Endothelial cell of umbilical vein (primary cell): ENCODE measurements around the gene ZMIZ1. TPM values are rescaled to one million over a fixed set of nuclear protein-coding genes. Genes with fewer than 3 reads are reported as not detected.

Experiments
- BruUV-seq: library from RNA; stranded (reverse); fragments of 400-500 nt; replicated peaks from 2 replicates; lab custom pipeline; 2021; lab: Mats Ljungman, UMichigan
- CTCF ChIA-PET: fragments of 300-600, 350-600 bp; sonication (Branson Sonifier 250); formaldehyde crosslinking; loops from one replicate; lab custom pipeline; 2021; ENCODE audit warnings: antibody characterized with exemption, inconsistent platforms; lab: Charles Lee
- POLR2A ChIA-PET: fragments of 300-600, 350-600 bp; sonication (Branson Sonifier 250); formaldehyde crosslinking; loops from one replicate; lab custom pipeline; 2021; ENCODE audit warnings: antibody characterized with exemption, inconsistent platforms; lab: Charles Lee
- DNase-seq: peaks from one replicate; pipeline ENCODE4 v3.0.0-alpha.2; 2011; ENCODE audit warnings: low read depth, low spot score
- FAIRE-seq: peaks from 2 replicates; lab custom pipeline; 2011; peaks lifted over from hg19 to GRCh38; lab: Jason Lieb, UNC
- H2AFZ ChIP-seq: 2 replicates; pipeline ENCODE4 v1.6.0; 2012; ENCODE audit warnings: low read depth, low read length, control low read depth, inconsistent platforms
- H3K27ac ChIP-seq: 2 replicates; pipeline ENCODE4 v1.5.1; 2011; ENCODE audit warnings: low read depth, mild to moderate bottlenecking, control low read depth, low read length, moderate library complexity; ENCODE audit not compliant: insufficient read depth
- H3K27me3 ChIP-seq, 2 experiments: 2 replicates each; pipeline versions ENCODE4 v1.6.0 to v1.6.1; 2011; ENCODE audit warnings: low read length in 2 of 2, mixed read lengths in 1 of 2; ENCODE audit not compliant: control insufficient read depth in 2 of 2, insufficient read depth in 2 of 2
- H3K36me3 ChIP-seq, 2 experiments: 2 replicates in 1 of 2; 3 replicates in 1 of 2; pipeline ENCODE4 v1.5.1; 2011; ENCODE audit warnings: low read length in 2 of 2, mild to moderate bottlenecking in 1 of 2, moderate library complexity in 1 of 2; ENCODE audit not compliant: control insufficient read depth in 2 of 2, insufficient read depth in 2 of 2; ENCODE audit errors: extremely low read depth in 1 of 2
- H3K4me1 ChIP-seq: 3 replicates; pipeline ENCODE4 v1.5.1; 2011; ENCODE audit warnings: mild to moderate bottlenecking, low read length; ENCODE audit not compliant: control insufficient read depth, insufficient read depth; ENCODE audit errors: extremely low read depth
- H3K4me2 ChIP-seq: 2 replicates; pipeline ENCODE4 v1.6.1; 2011; ENCODE audit warnings: low read length, control low read depth, mixed read lengths; ENCODE audit not compliant: insufficient read depth
- H3K4me3 ChIP-seq, 3 experiments: fragments of 200-600 bp in 1 of 3; sonication (generic), shearing (Covaris generic) in 1 of 3; replicated peaks in 1 of 3; 2 replicates each; pipeline ENCODE4 v1.5.1; 2011 to 2016; ENCODE audit warnings: control low read depth in 3 of 3, low read length in 3 of 3, mild to moderate bottlenecking in 2 of 3, inconsistent platforms in 1 of 3, low read depth in 1 of 3, moderate library complexity in 1 of 3; ENCODE audit not compliant: insufficient read depth in 1 of 3
- H3K79me2 ChIP-seq: 2 replicates; pipeline ENCODE4 v1.6.0; 2012; ENCODE audit warnings: low read length, inconsistent platforms; ENCODE audit not compliant: control insufficient read depth, insufficient read depth
- H3K9ac ChIP-seq: replicated peaks from 2 replicates; pipeline ENCODE3; 2011; ENCODE audit warnings: low read length, control low read depth; ENCODE audit not compliant: insufficient read depth; ENCODE audit errors: extremely low read depth
- H3K9me1 ChIP-seq: replicated peaks from 3 replicates; pipeline ENCODE4 v1.6.0; 2011; ENCODE audit warnings: mild to moderate bottlenecking, low read length; ENCODE audit not compliant: control insufficient read depth, insufficient read depth; ENCODE audit errors: extremely low read depth
- H3K9me3 ChIP-seq: replicated peaks from 2 replicates; pipeline ENCODE4 v1.5.1; 2012; ENCODE audit warnings: low read length, inconsistent platforms; ENCODE audit not compliant: control insufficient read depth, insufficient read depth
- H4K20me1 ChIP-seq: replicated peaks from 2 replicates; pipeline ENCODE3; 2011; ENCODE audit warnings: mild to moderate bottlenecking, low read length; ENCODE audit not compliant: control insufficient read depth, insufficient read depth; ENCODE audit errors: extremely low read depth
- CTCF ChIP-seq, 2 donors: IDR thresholded peaks; 1 replicate in 1 of 2; 2 replicates in 1 of 2; pipeline ENCODE4 v1.5.1; 2011; ENCODE audit warnings: low read length in 2 of 2, mild to moderate bottlenecking in 2 of 2, moderate library complexity in 2 of 2, control low read depth in 1 of 2, inconsistent platforms in 1 of 2, low read depth in 1 of 2; ENCODE audit not compliant: insufficient read depth in 1 of 2; ENCODE audit errors: extremely low read depth in 1 of 2
- EZH2 ChIP-seq: IDR thresholded peaks from 2 replicates; pipeline ENCODE4 v1.6.1; 2012; ENCODE audit warnings: borderline replicate concordance, low read depth, mild to moderate bottlenecking, moderate library complexity, low read length, inconsistent platforms; ENCODE audit not compliant: severe bottlenecking
- FOS ChIP-seq: IDR thresholded peaks from 2 replicates; pipeline ENCODE4 v1.6.1; 2011; ENCODE audit warnings: mild to moderate bottlenecking, low read length, moderate library complexity, borderline replicate concordance; ENCODE audit not compliant: insufficient read depth
- JUN ChIP-seq: IDR thresholded peaks from 2 replicates; pipeline ENCODE4 v1.6.1; 2011; ENCODE audit warnings: borderline replicate concordance, low read depth; ENCODE audit not compliant: insufficient read length, insufficient read depth
- MAX ChIP-seq: IDR thresholded peaks from 2 replicates; pipeline ENCODE4 v1.6.1; 2011; ENCODE audit not compliant: insufficient read depth, insufficient read length
- MYC ChIP-seq: IDR thresholded peaks from one replicate; pipeline ENCODE4 v1.6.1; 2011; ENCODE audit warnings: mild to moderate bottlenecking, low read depth, low read length
- POLR2A ChIP-seq: IDR thresholded peaks from 2 replicates; pipeline ENCODE4 v1.6.1; 2012; ENCODE audit warnings: low read depth, mild to moderate bottlenecking, control low read depth, low read length
- POLR2AphosphoS5 ChIP-seq: IDR thresholded peaks from 2 replicates; pipeline ENCODE4 v1.6.1; 2012; ENCODE audit warnings: low read depth, mild to moderate bottlenecking, control low read depth, low read length, moderate library complexity; ENCODE audit not compliant: insufficient read depth
- dilution Hi-C: fragments of 300-500 bp; cut with MboI; formaldehyde crosslinking; loops from one replicate; pipeline ENCODE4 v1.15.0; 2019; ENCODE audit warnings: low sequenced_read_pairs; ENCODE audit not compliant: extremely low pct_ligation_motif_present
- intact Hi-C: fragments of 100-400 bp; cut with micrococcal nuclease; formaldehyde crosslinking; loops from one replicate; pipeline ENCODE4 v1.10.0; 2022
- polyA plus RNA-seq, 4 experiments: library from polyadenylated mRNA; depleted of rRNA in 3 of 4; stranded (reverse) in 3 of 4; unstranded in 1 of 4; fragments of >200 nt; gene quantifications; 2 replicates each; pipeline versions ENCODE4 v1.2.1 to v1.2.3, GENCODE V29; 2011 to 2012; ENCODE audit warnings: missing spikeins in 1 of 4
- total RNA-seq: library from RNA; stranded (reverse); gene quantifications from 2 replicates; pipeline ENCODE4 v1.2.3, GENCODE V29; 2021

Gene ZMIZ1
- total and polyA plus RNA-seq, 2 donors (not counting 3 experiments of a cell fraction or from before 2014, with no cell fraction given) = 12.5 to 46.7 TPM

- no TSS peak for BruUV-seq
- Histone ChIP-seq H3K9me1 (no peaks in the 10 kb centered on the region), H3K27me3 (no peaks in the 10 kb centered on the region), H3K27ac (no peak overlapping the region), H2AFZ (no peak overlapping the region), H3K79me2 (peaks cover 90% of the 10 kb centered on the region), H3K9ac (no peak overlapping the region), H3K4me3 (no peak overlapping the region), H3K36me3 (no peaks in the 10 kb centered on the region), H4K20me1 (no peaks in the 10 kb centered on the region), H3K9me3 (no peaks in the 10 kb centered on the region), H3K4me1 (peaks cover 25% of the 10 kb centered on the region), H3K4me2 (no peak overlapping the region)
- ChIA-PET POLR2A (no interaction called here), CTCF (interaction anchor here (1.1 to 3.5 kb wide), 2 partner anchors 121 to 129 kb away, joined by 3 to 25 read pairs; no protein-coding TSS in a partner anchor)
- TF ChIP-seq MYC (no peak), FOS (no peak), CTCF (IDR thresholded peaks at IDR 0.05; ENCODE audit: extremely low read depth in 1 of 2, insufficient read depth in 1 of 2, low read depth in 1 of 2, low read length in 2 of 2) (no peak), JUN (no peak), POLR2A (no peak), POLR2AphosphoS5 (no peak), MAX (no peak), EZH2 (no peak)
- intact Hi-C loops = no loop called here
- DNase-seq = peak; percentile 42
- peak; percentile 72 for FAIRE-seq
- dilution Hi-C loops = no loop called here
Measured at GRCh38 chr10:79073784-79074432, 5.1 kb downstream of the ZMIZ1 start.
